Dendritic cell treated with granulocyte-macrophage colony-stimulating factor and Interleukin-4, amounts not matched to agents 40 ng/mL and 50 ng/mL, for 4 days (primary cell): Measurements from ENCODE around the gene GALNT17.

Experiments used
- H3K27ac Mint-ChIP-seq: one replicate; pipeline ENCODE4 v1.8.0; 2022; ENCODE audit warnings: mild to moderate bottlenecking, mixed read lengths
- H3K27me3 Mint-ChIP-seq: one replicate; pipeline ENCODE4 v1.8.0; 2022; ENCODE audit warnings: mild to moderate bottlenecking, mixed read lengths
- H3K36me3 Mint-ChIP-seq: one replicate; pipeline ENCODE4 v1.8.0; 2022; ENCODE audit warnings: low read depth, mixed read lengths
- H3K4me1 Mint-ChIP-seq: one replicate; pipeline ENCODE4 v1.8.0; 2022; ENCODE audit warnings: low read depth, mixed read lengths
- H3K4me3 Mint-ChIP-seq: one replicate; pipeline ENCODE4 v1.8.0; 2022; ENCODE audit warnings: mild to moderate bottlenecking, moderate library complexity, mixed read lengths
- H3K9me3 Mint-ChIP-seq: one replicate; pipeline ENCODE4 v1.8.0; 2022; ENCODE audit warnings: mixed read lengths
- intact Hi-C: fragments of 100-400 bp; cut with micrococcal nuclease; formaldehyde crosslinking; loops from one replicate; pipeline ENCODE4 v1.15.0; 2022

The GALNT17 gene

GRCh38 chr7:71132127-71132376 lies at the start of gene GALNT17:
Gene GALNT17 (plus strand): TSS chr7:71132144.
- peaks cover 38% of the 10 kb centered on the region for H3K27me3 Mint-ChIP-seq
- no peak within 1 kb of the TSS for H3K4me3 Mint-ChIP-seq
- no peaks in the 10 kb centered on the region for H3K9me3 Mint-ChIP-seq
- H3K36me3 Mint-ChIP-seq, result no peaks in the 10 kb centered on the region
- H3K27ac Mint-ChIP-seq, result no peak within 1 kb of the TSS
- intact Hi-C loops, result no loop called here
- H3K4me1 Mint-ChIP-seq, result no peaks in the 10 kb centered on the region

DNA sequence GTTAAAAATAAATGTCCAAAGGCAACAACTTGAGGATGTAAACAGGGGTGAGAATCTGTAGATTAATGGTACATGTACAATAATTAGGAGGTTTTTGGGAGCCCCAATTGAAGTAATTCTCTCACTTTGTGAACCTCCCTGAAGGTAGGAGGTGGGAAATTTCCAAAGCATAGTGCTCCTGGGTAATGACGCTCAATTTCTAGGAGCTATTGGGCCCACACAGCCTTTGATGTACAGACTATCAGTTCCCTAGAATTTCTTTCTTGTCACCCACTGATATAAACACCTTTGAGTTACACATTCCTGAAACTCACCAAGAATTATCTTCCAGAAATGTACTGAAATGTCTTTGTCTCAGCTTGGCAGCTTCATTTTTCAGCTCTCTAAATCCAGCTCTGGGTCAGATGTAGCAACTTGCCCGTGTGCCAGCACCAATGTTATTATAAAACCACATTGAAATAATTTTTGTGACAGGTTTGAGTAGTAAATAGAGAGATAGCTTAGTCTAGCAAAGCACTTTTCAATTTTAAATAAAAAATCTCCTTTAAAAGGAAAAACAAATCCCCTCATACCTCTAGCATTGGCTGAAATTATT lies 36.6 kb upstream of the GALNT17 start:
- intact Hi-C loops, result no loop called here
- Mint-ChIP-seq H3K36me3 (no peaks in the 10 kb centered on the region), H3K4me3 (no peak overlapping the region), H3K27me3 (no peaks in the 10 kb centered on the region), H3K27ac (no peak overlapping the region), H3K4me1 (no peaks in the 10 kb centered on the region), H3K9me3 (peaks cover 57% of the 10 kb centered on the region)

- intact Hi-C loops, result no loop called here
- no peak overlapping the region for H3K4me3 Mint-ChIP-seq
- no peaks in the 10 kb centered on the region for H3K36me3 Mint-ChIP-seq
- H3K27me3 Mint-ChIP-seq, result no peaks in the 10 kb centered on the region
- H3K4me1 Mint-ChIP-seq, result no peaks in the 10 kb centered on the region
- peaks cover 50% of the 10 kb centered on the region for H3K9me3 Mint-ChIP-seq
- no peak overlapping the region for H3K27ac Mint-ChIP-seq
Measured at GRCh38 chr7:71096351-71096750, 35.6 kb upstream of the GALNT17 start.

DNA sequence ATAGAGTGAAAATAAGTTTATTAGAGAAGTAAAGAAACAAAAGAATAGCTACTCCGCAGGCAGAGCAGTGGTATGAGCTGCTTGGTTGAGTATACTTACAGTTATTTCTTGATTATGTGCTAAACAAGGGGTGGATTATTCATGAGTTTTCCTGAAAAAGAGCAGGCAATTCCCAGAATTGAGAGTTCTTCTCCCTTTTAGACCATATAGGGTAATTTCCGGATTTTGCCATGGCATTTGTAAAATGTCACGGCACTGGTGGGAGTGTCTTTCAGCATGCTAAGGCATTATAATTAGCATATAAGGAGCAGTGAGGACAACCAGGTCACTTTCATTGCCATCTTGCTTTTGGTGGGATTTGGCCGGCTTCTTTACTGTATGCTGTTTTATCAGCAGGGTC lies 25.7 kb upstream of the GALNT17 start:
- Mint-ChIP-seq H3K27ac (no peak overlapping the region), H3K9me3 (peaks cover 40% of the 10 kb centered on the region), H3K36me3 (no peaks in the 10 kb centered on the region), H3K4me3 (no peak overlapping the region), H3K4me1 (no peaks in the 10 kb centered on the region), H3K27me3 (no peaks in the 10 kb centered on the region)
- intact Hi-C loops, result no loop called here

DNA sequence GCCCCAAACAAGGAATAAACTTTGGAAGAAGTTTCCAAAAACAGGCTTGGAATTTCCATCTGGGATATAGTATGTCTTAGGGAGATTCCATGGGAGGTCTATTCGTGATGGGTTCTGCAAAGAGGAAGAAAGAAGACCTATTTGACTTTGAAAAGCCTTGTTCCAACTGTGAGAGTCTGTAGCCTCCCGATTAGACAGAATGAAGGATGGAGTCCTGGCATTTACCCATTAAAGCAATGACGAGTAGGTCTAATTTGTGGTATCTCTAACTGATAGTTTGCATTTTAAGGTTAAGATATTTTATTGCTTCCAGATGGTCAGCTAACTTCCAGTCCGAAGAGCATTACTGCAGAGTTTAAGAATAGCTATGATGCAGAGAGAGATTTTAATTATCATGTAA lies 19.5 kb upstream of the GALNT17 start:
- H3K9me3 Mint-ChIP-seq, result peaks cover 45% of the 10 kb centered on the region
- no peak overlapping the region for H3K27ac Mint-ChIP-seq
- H3K36me3 Mint-ChIP-seq, result no peaks in the 10 kb centered on the region
- intact Hi-C loops, result no loop called here
- no peaks in the 10 kb centered on the region for H3K4me1 Mint-ChIP-seq
- H3K4me3 Mint-ChIP-seq, result no peak overlapping the region
- no peaks in the 10 kb centered on the region for H3K27me3 Mint-ChIP-seq

DNA sequence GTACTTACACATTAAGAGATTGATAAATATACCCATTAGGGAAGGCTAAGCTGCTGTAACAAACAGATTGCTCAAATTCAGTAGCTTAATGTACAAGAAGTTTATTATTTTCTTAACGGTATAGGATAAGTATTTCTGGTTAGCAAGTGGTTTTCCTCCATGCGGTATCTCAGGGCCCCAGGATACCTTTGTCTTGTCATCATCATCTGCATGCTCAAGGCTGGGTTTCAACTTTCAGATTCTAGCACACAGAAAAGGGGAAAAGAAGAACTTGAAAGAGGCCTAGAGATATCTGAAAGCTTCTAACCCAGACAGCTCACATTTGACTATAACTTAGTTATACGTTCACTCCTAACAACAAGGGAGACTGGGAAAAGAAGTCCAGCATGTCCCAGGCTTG lies 11.8 kb upstream of the GALNT17 start:
- Mint-ChIP-seq H3K27ac (no peak overlapping the region), H3K9me3 (peaks cover 17% of the 10 kb centered on the region), H3K4me1 (no peaks in the 10 kb centered on the region), H3K36me3 (no peaks in the 10 kb centered on the region), H3K27me3 (no peaks in the 10 kb centered on the region), H3K4me3 (no peak overlapping the region)
- intact Hi-C loops, result no loop called here

DNA sequence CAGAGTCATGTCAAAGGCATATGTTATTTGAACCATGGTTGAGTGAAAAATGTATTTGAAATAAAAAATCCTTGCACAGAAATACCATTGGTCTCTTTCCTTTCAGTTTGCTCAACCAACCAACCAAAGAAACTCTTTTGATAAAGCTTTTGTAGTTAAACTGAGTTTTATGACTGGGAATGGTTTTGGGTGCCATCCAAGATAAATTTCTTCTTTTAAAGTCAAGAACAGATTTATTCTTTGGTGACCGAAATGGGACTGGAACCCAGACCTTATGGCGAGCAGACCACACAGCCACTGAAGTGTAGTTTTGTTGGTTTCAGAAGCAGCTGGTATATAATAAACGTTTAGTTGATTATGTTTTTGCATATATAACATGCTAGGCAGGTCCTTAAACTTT lies 2.8 kb upstream of the GALNT17 start:
- Mint-ChIP-seq H3K9me3 (no peaks in the 10 kb centered on the region), H3K36me3 (no peaks in the 10 kb centered on the region), H3K4me1 (no peaks in the 10 kb centered on the region), H3K27me3 (peaks cover 38% of the 10 kb centered on the region), H3K27ac (no peak overlapping the region), H3K4me3 (no peak overlapping the region)
- intact Hi-C loops, result no loop called here

DNA sequence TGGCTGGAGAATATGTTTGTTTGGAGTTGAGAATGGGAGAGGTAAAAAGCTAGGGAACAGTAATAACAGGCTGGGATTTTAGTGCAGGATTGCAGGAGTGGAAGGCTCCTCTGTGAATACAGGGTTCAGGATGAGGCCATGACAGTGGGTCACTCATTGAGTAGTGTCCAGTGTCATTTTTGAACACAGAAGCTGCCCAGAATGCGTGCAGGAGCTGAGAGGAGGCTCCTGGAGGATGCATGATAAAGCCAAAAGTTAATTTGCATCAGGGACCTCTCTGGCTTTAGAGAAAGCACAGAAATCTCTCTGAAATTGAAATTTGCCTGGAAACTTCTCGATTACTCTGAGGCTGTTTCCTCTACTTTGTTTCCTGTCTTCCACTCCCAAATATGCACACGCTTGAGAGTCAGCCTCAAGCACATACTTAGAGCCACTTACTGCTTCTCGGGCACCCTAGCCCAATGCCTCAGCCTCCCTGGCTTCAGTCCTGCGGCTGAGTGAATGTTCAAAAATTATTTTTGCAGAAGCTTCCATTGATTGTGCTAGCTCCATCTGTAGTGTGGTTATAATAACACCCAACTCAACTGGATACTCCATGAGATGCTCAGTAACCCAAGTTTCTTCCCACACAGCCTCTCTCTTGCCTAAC lies 1.8 kb upstream of the GALNT17 start:
- Mint-ChIP-seq H3K27ac (no peak overlapping the region), H3K4me3 (no peak overlapping the region), H3K4me1 (no peaks in the 10 kb centered on the region), H3K9me3 (no peaks in the 10 kb centered on the region), H3K27me3 (peaks cover 38% of the 10 kb centered on the region), H3K36me3 (no peaks in the 10 kb centered on the region)
- intact Hi-C loops, result no loop called here

- H3K27me3 Mint-ChIP-seq, result peaks cover 38% of the 10 kb centered on the region
- no peaks in the 10 kb centered on the region for H3K36me3 Mint-ChIP-seq
- no peaks in the 10 kb centered on the region for H3K9me3 Mint-ChIP-seq
- no peaks in the 10 kb centered on the region for H3K4me1 Mint-ChIP-seq
- intact Hi-C loops, result no loop called here
- no peak overlapping the region for H3K27ac Mint-ChIP-seq
- H3K4me3 Mint-ChIP-seq, result no peak overlapping the region
Measured at GRCh38 chr7:71131256-71132126, 453 bp upstream of the GALNT17 start.

- H3K4me1 Mint-ChIP-seq, result no peaks in the 10 kb centered on the region
- H3K27ac Mint-ChIP-seq, result no peak overlapping the region
- intact Hi-C loops, result no loop called here
- peaks cover 38% of the 10 kb centered on the region for H3K27me3 Mint-ChIP-seq
- H3K4me3 Mint-ChIP-seq, result no peak overlapping the region
- no peaks in the 10 kb centered on the region for H3K36me3 Mint-ChIP-seq
- H3K9me3 Mint-ChIP-seq, result no peaks in the 10 kb centered on the region
Measured at GRCh38 chr7:71132377-71133231, 660 bp downstream of the GALNT17 start.

- Mint-ChIP-seq H3K36me3 (no peaks in the 10 kb centered on the region), H3K27me3 (peaks cover 38% of the 10 kb centered on the region), H3K9me3 (peaks cover 5% of the 10 kb centered on the region), H3K4me1 (no peaks in the 10 kb centered on the region), H3K4me3 (no peak overlapping the region), H3K27ac (no peak overlapping the region)
- intact Hi-C loops, result no loop called here
Measured at GRCh38 chr7:71133232-71133622, 1.3 kb downstream of the GALNT17 start.

DNA sequence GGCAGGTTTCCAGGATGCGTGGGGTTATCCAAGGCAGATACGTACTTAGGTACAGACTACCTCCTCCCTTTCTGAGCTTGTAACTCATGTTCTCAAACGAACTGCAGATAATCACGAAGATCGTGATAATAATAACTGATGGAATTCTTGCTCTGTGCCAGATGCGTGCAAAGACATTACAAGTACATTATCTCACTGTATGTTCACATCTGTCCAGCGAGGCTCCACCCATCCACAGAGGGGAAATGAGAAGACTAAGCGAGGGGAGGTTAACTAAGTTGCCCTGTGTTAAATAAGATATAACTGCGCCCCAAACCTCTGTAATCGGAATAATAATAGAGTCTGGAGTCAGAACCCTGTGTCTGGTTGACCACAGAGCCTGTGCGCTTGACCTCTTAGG lies 1.9 kb downstream of the GALNT17 start:
- peaks cover 9% of the 10 kb centered on the region for H3K9me3 Mint-ChIP-seq
- intact Hi-C loops, result no loop called here
- H3K27me3 Mint-ChIP-seq, result peaks cover 38% of the 10 kb centered on the region
- no peaks in the 10 kb centered on the region for H3K36me3 Mint-ChIP-seq
- H3K27ac Mint-ChIP-seq, result no peak overlapping the region
- H3K4me1 Mint-ChIP-seq, result no peaks in the 10 kb centered on the region
- no peak overlapping the region for H3K4me3 Mint-ChIP-seq

DNA sequence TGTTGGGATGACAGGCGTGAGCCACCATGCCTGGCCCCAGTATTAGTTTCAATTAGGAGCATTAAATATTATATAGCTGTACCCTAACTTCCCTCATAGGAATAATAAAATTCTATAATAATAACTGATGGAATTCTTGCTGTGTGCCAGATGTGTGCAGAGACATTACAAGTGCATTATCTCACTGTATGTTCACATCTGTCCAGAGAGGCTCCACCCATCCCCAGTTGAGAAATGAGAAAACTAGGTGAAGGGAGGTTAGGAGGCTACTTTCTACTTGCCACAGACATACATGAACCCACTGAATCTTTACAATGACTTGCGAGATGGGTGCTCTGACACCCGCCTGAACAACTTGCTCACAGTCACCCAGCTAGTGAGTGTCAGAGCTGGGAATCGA lies 3.2 kb downstream of the GALNT17 start:
- no peak overlapping the region for H3K27ac Mint-ChIP-seq
- intact Hi-C loops, result no loop called here

DNA sequence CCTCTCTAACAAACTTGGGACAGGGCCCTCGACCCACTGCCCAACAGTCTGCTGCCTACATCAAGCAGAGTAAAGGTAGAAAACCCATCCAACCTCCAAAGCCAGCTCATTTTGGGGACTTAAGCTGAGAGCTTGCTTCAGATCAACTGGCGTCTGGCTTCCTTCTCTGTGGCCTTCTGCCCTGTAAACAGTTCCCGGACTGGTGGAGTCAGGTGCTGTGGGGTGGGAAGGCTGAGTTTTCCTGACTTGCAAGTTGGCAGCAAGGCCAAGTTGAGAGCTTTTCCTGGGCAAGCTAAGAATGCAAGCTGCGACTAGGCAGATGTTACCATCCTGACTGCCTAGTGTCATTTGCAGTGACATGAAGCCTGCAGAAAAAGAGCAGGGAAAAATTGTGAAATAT lies 3.7 kb downstream of the GALNT17 start:
- peaks cover 29% of the 10 kb centered on the region for H3K27me3 Mint-ChIP-seq
- H3K27ac Mint-ChIP-seq, result no peak overlapping the region
- intact Hi-C loops, result no loop called here
- H3K36me3 Mint-ChIP-seq, result no peaks in the 10 kb centered on the region
- no peak overlapping the region for H3K4me3 Mint-ChIP-seq
- H3K4me1 Mint-ChIP-seq, result no peaks in the 10 kb centered on the region
- peaks cover 9% of the 10 kb centered on the region for H3K9me3 Mint-ChIP-seq

More for the DNA sequence above, 3.2 kb downstream of the GALNT17 start:
- Mint-ChIP-seq H3K9me3 (peaks cover 9% of the 10 kb centered on the region), H3K4me1 (no peaks in the 10 kb centered on the region), H3K27me3 (peaks cover 34% of the 10 kb centered on the region), H3K36me3 (no peaks in the 10 kb centered on the region), H3K4me3 (no peak overlapping the region)
